Panc1 (cell line): ENCODE measurements around the gene AGBL4. TPM values are rescaled to one million over a fixed set of nuclear protein-coding genes. Genes with fewer than 3 reads are reported as not detected.

Experiments used
- ATAC-seq: fragments of 200-7000 bp; cut with Tn5 transposase; 2 replicates; pipeline ENCODE4 v1.9.1; 2020; ENCODE audit warnings: mild to moderate bottlenecking, moderate library complexity
- BruUV-seq: library from RNA; stranded (reverse); fragments of 400-500 nt; replicated peaks from 2 replicates; lab custom pipeline; 2021; lab: Mats Ljungman, UMichigan
- CTCF ChIA-PET: fragments of 300-600 bp; sonication (Branson Sonifier 250); formaldehyde crosslinking; loops from one replicate; lab custom pipeline; 2022; ENCODE audit warnings: antibody characterized with exemption; lab: Charles Lee
- POLR2A ChIA-PET: fragments of 300-600 bp; sonication (Branson Sonifier 250); formaldehyde crosslinking; loops from one replicate; lab custom pipeline; 2022; ENCODE audit warnings: antibody characterized with exemption; lab: Charles Lee
- DNase-seq: peaks from one replicate; pipeline ENCODE4 v3.0.0-alpha.2; 2010; ENCODE audit warnings: low read depth, low spot score
- H3K27ac ChIP-seq: 2 replicates; pipeline ENCODE4 v1.5.1; 2011; ENCODE audit warnings: mild to moderate bottlenecking, low read length, inconsistent platforms
- H3K27me3 ChIP-seq: fragments of 200-500 bp; sonication (Bioruptor generic); 2 replicates; pipeline ENCODE4 v1.6.0; 2014; ENCODE audit warnings: low read length, inconsistent platforms; ENCODE audit not compliant: control insufficient read depth, insufficient read depth
- H3K36me3 ChIP-seq: fragments of 200-500 bp; sonication (Bioruptor generic); 2 replicates; pipeline ENCODE4 v1.5.1; 2014; ENCODE audit warnings: inconsistent platforms, mild to moderate bottlenecking, low read length, moderate library complexity; ENCODE audit not compliant: control insufficient read depth, insufficient read depth
- H3K4me1 ChIP-seq: 2 replicates; pipeline ENCODE4 v1.5.1; 2011; ENCODE audit warnings: inconsistent platforms, mild to moderate bottlenecking, low read length, moderate library complexity; ENCODE audit not compliant: control insufficient read depth, insufficient read depth
- H3K4me3 ChIP-seq, 2 experiments: 2 replicates each; pipeline ENCODE4 v1.5.1; 2011 to 2012; ENCODE audit warnings: low read depth in 2 of 2, low read length in 2 of 2, mild to moderate bottlenecking in 2 of 2, inconsistent platforms in 1 of 2, moderate library complexity in 1 of 2
- H3K9me3 ChIP-seq: fragments of 200-500 bp; sonication (Bioruptor generic); 2 replicates; pipeline ENCODE4 v1.5.1; 2014; ENCODE audit warnings: low read depth, mild to moderate bottlenecking, inconsistent platforms, low read length, moderate library complexity; ENCODE audit not compliant: control insufficient read depth, insufficient read depth
- POLR2AphosphoS5 ChIP-seq: IDR thresholded peaks from 2 replicates; pipeline ENCODE4 v1.6.1; 2012; ENCODE audit warnings: mild to moderate bottlenecking, low read depth, low read length, moderate library complexity
- SIN3A ChIP-seq: IDR thresholded peaks from 2 replicates; pipeline ENCODE4 v1.6.1; 2012; ENCODE audit warnings: low read depth, mild to moderate bottlenecking, low read length, moderate library complexity, borderline replicate concordance; ENCODE audit not compliant: insufficient read depth
- TCF7L2 ChIP-seq: IDR thresholded peaks from 2 replicates; pipeline ENCODE4 v1.6.1; 2011; ENCODE audit warnings: mild to moderate bottlenecking, low read depth, low read length, inconsistent platforms
- in situ Hi-C: cut with HindIII; loops from 2 replicates; pipeline ENCODE4 v1.10.0; 2016; ENCODE audit warnings: low sequenced_read_pairs, low pct_unique_long_range_greater_than_20kb
- intact Hi-C: fragments of 100-400 bp; cut with micrococcal nuclease; formaldehyde crosslinking; loops from one replicate; pipeline ENCODE4 v1.10.0; 2022; ENCODE audit not compliant: unreplicated experiment
- total RNA-seq: library from RNA; stranded (reverse); gene quantifications from one replicate; pipeline ENCODE4 v1.2.1, GENCODE V29; 2021; ENCODE audit not compliant: unreplicated experiment
- TF ChIP-seq, protein P1 (sequence below): fragments of 450-650 bp; IDR thresholded peaks from 2 replicates; pipeline ENCODE4 v1.5.1; 2017; ENCODE audit warnings: mild to moderate bottlenecking
- TF ChIP-seq, protein P2 (sequence below), 2 experiments: IDR thresholded peaks; 2 replicates each; pipeline ENCODE4 v1.6.1; 2011 to 2012; ENCODE audit warnings: low read depth in 2 of 2, control low read depth in 1 of 2, low read length in 1 of 2, mild to moderate bottlenecking in 1 of 2, moderate library complexity in 1 of 2; ENCODE audit not compliant: insufficient read depth in 1 of 2

Gene AGBL4
- total RNA-seq, 1 experiment from 2014 or later = not detected

DNA sequence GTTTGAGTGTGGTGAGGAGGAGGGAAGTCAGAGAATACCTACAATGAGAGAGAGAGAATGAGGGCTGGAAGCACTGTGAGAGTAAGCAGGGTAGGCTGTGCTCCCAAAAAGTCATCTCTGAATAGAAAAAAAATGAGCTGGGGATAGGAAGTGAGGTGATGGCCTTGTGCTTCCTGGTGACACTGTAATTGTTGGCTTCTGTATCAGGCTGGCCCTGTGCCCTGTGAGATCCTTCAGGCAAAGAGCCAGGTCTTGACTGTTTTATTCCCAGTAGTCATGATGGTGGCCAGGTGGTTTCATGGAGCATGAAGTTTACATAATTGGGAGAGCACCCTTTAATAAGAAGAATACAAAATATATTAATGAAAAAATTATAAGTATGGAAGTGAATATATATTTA is 1531.4 kb downstream of the AGBL4 start:
- Histone ChIP-seq H3K27me3 (no peaks in the 10 kb centered on the region), H3K4me1 (peaks cover 3% of the 10 kb centered on the region; the same call in 1 of the 2 replicates), H3K36me3 (no peaks in the 10 kb centered on the region), H3K4me3 (no peak overlapping the region), H3K27ac (no peak overlapping the region), H3K9me3 (no peaks in the 10 kb centered on the region)
- in situ Hi-C loops (no loop called here), intact Hi-C loops (loop anchor here (10.0 kb wide), 1 partner anchor 238 kb away; no protein-coding TSS in a partner anchor)
- ATAC-seq (no peak), DNase-seq (no peak)
- ChIA-PET POLR2A (no interaction called here), CTCF (no interaction called here)
- no TSS peak for BruUV-seq
- no peak for TF ChIP-seq POLR2AphosphoS5
- TF ChIP-seq TCF7L2 = no peak
- TF ChIP-seq, protein P1, sequence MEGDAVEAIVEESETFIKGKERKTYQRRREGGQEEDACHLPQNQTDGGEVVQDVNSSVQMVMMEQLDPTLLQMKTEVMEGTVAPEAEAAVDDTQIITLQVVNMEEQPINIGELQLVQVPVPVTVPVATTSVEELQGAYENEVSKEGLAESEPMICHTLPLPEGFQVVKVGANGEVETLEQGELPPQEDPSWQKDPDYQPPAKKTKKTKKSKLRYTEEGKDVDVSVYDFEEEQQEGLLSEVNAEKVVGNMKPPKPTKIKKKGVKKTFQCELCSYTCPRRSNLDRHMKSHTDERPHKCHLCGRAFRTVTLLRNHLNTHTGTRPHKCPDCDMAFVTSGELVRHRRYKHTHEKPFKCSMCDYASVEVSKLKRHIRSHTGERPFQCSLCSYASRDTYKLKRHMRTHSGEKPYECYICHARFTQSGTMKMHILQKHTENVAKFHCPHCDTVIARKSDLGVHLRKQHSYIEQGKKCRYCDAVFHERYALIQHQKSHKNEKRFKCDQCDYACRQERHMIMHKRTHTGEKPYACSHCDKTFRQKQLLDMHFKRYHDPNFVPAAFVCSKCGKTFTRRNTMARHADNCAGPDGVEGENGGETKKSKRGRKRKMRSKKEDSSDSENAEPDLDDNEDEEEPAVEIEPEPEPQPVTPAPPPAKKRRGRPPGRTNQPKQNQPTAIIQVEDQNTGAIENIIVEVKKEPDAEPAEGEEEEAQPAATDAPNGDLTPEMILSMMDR = no peak
- TF ChIP-seq, protein P2, sequence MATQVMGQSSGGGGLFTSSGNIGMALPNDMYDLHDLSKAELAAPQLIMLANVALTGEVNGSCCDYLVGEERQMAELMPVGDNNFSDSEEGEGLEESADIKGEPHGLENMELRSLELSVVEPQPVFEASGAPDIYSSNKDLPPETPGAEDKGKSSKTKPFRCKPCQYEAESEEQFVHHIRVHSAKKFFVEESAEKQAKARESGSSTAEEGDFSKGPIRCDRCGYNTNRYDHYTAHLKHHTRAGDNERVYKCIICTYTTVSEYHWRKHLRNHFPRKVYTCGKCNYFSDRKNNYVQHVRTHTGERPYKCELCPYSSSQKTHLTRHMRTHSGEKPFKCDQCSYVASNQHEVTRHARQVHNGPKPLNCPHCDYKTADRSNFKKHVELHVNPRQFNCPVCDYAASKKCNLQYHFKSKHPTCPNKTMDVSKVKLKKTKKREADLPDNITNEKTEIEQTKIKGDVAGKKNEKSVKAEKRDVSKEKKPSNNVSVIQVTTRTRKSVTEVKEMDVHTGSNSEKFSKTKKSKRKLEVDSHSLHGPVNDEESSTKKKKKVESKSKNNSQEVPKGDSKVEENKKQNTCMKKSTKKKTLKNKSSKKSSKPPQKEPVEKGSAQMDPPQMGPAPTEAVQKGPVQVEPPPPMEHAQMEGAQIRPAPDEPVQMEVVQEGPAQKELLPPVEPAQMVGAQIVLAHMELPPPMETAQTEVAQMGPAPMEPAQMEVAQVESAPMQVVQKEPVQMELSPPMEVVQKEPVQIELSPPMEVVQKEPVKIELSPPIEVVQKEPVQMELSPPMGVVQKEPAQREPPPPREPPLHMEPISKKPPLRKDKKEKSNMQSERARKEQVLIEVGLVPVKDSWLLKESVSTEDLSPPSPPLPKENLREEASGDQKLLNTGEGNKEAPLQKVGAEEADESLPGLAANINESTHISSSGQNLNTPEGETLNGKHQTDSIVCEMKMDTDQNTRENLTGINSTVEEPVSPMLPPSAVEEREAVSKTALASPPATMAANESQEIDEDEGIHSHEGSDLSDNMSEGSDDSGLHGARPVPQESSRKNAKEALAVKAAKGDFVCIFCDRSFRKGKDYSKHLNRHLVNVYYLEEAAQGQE (IDR thresholded peaks at IDR 0.05; ENCODE audit: insufficient read depth in 1 of 2, low read depth in 2 of 2, low read length in 1 of 2) = no peak
- no peak for TF ChIP-seq SIN3A

DNA sequence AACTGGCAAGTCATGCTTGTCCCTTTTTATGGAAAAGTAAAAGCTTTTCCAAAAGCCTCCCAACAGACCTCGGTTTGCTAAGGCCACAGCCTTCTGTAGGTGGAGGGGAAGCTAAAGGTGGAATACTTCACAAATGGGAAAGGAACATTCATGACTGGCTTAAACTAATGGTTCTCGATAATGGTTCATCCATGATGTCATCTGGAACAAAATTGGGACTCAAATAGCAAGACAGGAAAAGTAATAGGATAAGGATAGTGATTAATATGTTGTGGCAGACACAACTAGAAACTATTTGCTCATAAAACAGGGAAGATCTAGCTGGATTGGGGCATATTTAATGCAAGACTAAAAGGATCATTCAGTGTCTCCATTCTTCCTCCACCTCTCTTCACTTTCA is 1535.0 kb downstream of the AGBL4 start:
- DNase-seq = no peak
- intact Hi-C loops (no loop called here), in situ Hi-C loops (no loop called here)
- no peak overlapping the region for H3K4me3 ChIP-seq
- POLR2A ChIA-PET = no interaction called here
- no peak overlapping the region for H3K27ac ChIP-seq
- no peaks in the 10 kb centered on the region for H3K9me3 ChIP-seq
- CTCF ChIA-PET = no interaction called here
- H3K4me1 ChIP-seq = no peaks in the 10 kb centered on the region
- no peaks in the 10 kb centered on the region for H3K36me3 ChIP-seq
- no peak for TF ChIP-seq TCF7L2
- no peak for TF ChIP-seq SIN3A
- TF ChIP-seq, protein P1 = no peak
- TF ChIP-seq, protein P2 (IDR thresholded peaks at IDR 0.05; ENCODE audit: insufficient read depth in 1 of 2, low read depth in 2 of 2, low read length in 1 of 2) = no peak
- no peak for TF ChIP-seq POLR2AphosphoS5
- ATAC-seq = no peak
- no TSS peak for BruUV-seq
- H3K27me3 ChIP-seq = no peaks in the 10 kb centered on the region
